Parathyroid adenoma (tissue), 2 donors: ENCODE measurements around the gene TMED7.
A peak's percentile ranks its signal among the peaks of the same experiment; 100 is the strongest.

ENCODE experiments used
- H2AFZ ChIP-seq: fragments of 300-600 bp; sonication (generic); one replicate; pipeline ENCODE4 v1.7.0; 2017; ENCODE audit warnings: antibody characterized with exemption, mild to moderate bottlenecking
- H3K27ac ChIP-seq: fragments of 300-600 bp; sonication (generic); one replicate; pipeline ENCODE4 v1.7.0; 2017
- H3K27me3 ChIP-seq: fragments of 300-600 bp; sonication (generic); one replicate; pipeline ENCODE4 v1.7.0; 2017; ENCODE audit warnings: low read length; ENCODE audit not compliant: control insufficient read depth, insufficient read depth
- H3K36me3 ChIP-seq: fragments of 300-600 bp; sonication (generic); one replicate; pipeline ENCODE4 v1.7.0; 2017; ENCODE audit warnings: low read length; ENCODE audit not compliant: control insufficient read depth, insufficient read depth
- H3K4me1 ChIP-seq: fragments of 300-600 bp; sonication (generic); one replicate; pipeline ENCODE4 v1.7.0; 2017; ENCODE audit warnings: control low read depth
- H3K4me2 ChIP-seq: fragments of 300-600 bp; sonication (generic); one replicate; pipeline ENCODE4 v1.7.0; 2017; ENCODE audit warnings: low read length
- H3K4me3 ChIP-seq: fragments of 300-600 bp; sonication (generic); one replicate; pipeline ENCODE4 v1.7.0; 2017; ENCODE audit warnings: low read depth, low read length
- H3K79me2 ChIP-seq: fragments of 300-600 bp; sonication (generic); one replicate; pipeline ENCODE4 v1.7.0; 2017; ENCODE audit warnings: control low read depth
- H3K9ac ChIP-seq: fragments of 300-600 bp; sonication (generic); one replicate; pipeline ENCODE4 v1.7.0; 2017; ENCODE audit warnings: mild to moderate bottlenecking
- H3K9me3 ChIP-seq: fragments of 300-600 bp; sonication (generic); one replicate; pipeline ENCODE4 v1.7.0; 2017; ENCODE audit warnings: low read length; ENCODE audit not compliant: control insufficient read depth
- TF ChIP-seq, protein P1 (sequence below): fragments of 300-600 bp; sonication (generic); IDR thresholded peaks from one replicate; pipeline ENCODE4 v1.7.0; 2017; ENCODE audit warnings: antibody characterized with exemption, mild to moderate bottlenecking
- donor health status: primary hyperparathyroidism.

TMED7 gene

GRCh38 chr5:115601701-115602590 lies 23.9 kb downstream of the TMED7 start, which contains the start of gene TICAM2:
Gene TICAM2 (minus strand): TSS chr5:115602479. CDS start chr5:115581256, 21,223 bp downstream.
- Histone ChIP-seq H3K27me3 (no peaks in the 10 kb centered on the region), H3K36me3 (no peaks in the 10 kb centered on the region), H3K79me2 (no peaks in the 10 kb centered on the region), H3K9me3 (no peaks in the 10 kb centered on the region), H3K4me2 (peak within 1 kb of the TSS; percentile 58), H2AFZ (peak within 1 kb of the TSS; percentile 96), H3K4me1 (peaks cover 5% of the 10 kb centered on the region), H3K27ac (peak within 1 kb of the TSS; percentile 42), H3K9ac (peak within 1 kb of the TSS; percentile 65), H3K4me3 (peak within 1 kb of the TSS; percentile 36)
- TF ChIP-seq, protein P1, sequence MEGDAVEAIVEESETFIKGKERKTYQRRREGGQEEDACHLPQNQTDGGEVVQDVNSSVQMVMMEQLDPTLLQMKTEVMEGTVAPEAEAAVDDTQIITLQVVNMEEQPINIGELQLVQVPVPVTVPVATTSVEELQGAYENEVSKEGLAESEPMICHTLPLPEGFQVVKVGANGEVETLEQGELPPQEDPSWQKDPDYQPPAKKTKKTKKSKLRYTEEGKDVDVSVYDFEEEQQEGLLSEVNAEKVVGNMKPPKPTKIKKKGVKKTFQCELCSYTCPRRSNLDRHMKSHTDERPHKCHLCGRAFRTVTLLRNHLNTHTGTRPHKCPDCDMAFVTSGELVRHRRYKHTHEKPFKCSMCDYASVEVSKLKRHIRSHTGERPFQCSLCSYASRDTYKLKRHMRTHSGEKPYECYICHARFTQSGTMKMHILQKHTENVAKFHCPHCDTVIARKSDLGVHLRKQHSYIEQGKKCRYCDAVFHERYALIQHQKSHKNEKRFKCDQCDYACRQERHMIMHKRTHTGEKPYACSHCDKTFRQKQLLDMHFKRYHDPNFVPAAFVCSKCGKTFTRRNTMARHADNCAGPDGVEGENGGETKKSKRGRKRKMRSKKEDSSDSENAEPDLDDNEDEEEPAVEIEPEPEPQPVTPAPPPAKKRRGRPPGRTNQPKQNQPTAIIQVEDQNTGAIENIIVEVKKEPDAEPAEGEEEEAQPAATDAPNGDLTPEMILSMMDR, result no peak

- no peak overlapping the region for H3K4me3 ChIP-seq
- H3K4me1 ChIP-seq, result peaks cover 5% of the 10 kb centered on the region
- TF ChIP-seq, protein P1, result no peak
- H3K9me3 ChIP-seq, result no peaks in the 10 kb centered on the region
- H2AFZ ChIP-seq, result peak overlapping the region; percentile 96
- H3K9ac ChIP-seq, result no peak overlapping the region
- H3K27ac ChIP-seq, result no peak overlapping the region
- no peaks in the 10 kb centered on the region for H3K79me2 ChIP-seq
- no peaks in the 10 kb centered on the region for H3K36me3 ChIP-seq
- no peak overlapping the region for H3K4me2 ChIP-seq
- no peaks in the 10 kb centered on the region for H3K27me3 ChIP-seq
Measured at GRCh38 chr5:115600766-115601165, 25.1 kb downstream of the TMED7 start.

DNA sequence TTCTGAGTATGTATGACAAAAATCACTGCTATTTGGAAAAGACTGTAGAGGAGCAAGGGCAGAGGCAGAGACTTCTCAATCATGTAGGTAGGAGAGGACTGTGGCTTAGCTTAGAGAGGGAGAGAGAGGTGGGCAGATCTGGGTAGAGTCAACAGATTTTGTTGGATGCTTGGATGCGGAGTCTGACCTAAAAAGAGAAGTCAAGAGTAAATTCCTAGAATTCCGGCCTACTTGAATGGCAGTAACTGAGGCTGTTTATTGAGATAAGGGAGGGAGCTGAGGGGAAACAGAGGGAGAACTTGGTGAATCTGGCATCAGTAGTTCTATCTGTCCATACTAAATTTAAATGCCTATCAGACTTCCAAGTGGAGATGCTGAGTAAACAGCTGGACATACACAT lies 25.9 kb downstream of the TMED7 start:
- H3K27ac ChIP-seq, result no peak overlapping the region
- no peak overlapping the region for H3K4me2 ChIP-seq
- H3K4me3 ChIP-seq, result no peak overlapping the region
- H3K27me3 ChIP-seq, result no peaks in the 10 kb centered on the region
- H3K9ac ChIP-seq, result no peak overlapping the region
- H2AFZ ChIP-seq, result no peak overlapping the region
- no peaks in the 10 kb centered on the region for H3K79me2 ChIP-seq
- H3K36me3 ChIP-seq, result no peaks in the 10 kb centered on the region
- no peaks in the 10 kb centered on the region for H3K9me3 ChIP-seq
- H3K4me1 ChIP-seq, result peaks cover 5% of the 10 kb centered on the region
- TF ChIP-seq, protein P1, result no peak

DNA sequence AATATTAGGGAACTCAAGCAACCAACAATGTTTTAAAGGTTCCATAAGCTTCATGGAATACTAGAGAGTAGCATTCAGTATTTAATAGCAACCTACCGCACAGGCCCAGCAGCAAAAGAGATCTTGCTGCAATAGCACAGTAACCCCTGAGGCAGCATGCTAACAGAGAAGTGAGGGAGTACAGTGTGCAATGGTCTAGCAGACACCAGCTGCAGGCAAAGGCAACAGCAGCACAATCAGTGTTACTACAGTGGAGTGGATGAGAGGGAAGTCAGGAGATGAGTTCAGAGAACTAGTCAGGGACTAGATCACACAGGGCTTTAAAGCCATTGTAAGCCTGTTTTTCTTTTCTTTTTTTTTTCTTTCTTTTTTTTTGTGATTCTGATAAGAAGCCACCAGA lies 26.3 kb downstream of the TMED7 start:
- TF ChIP-seq, protein P1, result no peak
- Histone ChIP-seq H3K4me2 (no peak overlapping the region), H3K36me3 (no peaks in the 10 kb centered on the region), H3K27ac (no peak overlapping the region), H3K4me3 (no peak overlapping the region), H3K9ac (no peak overlapping the region), H3K9me3 (no peaks in the 10 kb centered on the region), H3K27me3 (no peaks in the 10 kb centered on the region), H2AFZ (no peak overlapping the region), H3K4me1 (peaks cover 5% of the 10 kb centered on the region), H3K79me2 (no peaks in the 10 kb centered on the region)
